ENCODE measurements around the gene EPHA5. TPM values are rescaled to one million over a fixed set of nuclear protein-coding genes. Genes with fewer than 3 reads are reported as not detected.

EPHA5 gene
- total RNA-seq, 1 experiment from 2014 or later = not detected

GRCh38 chr4:65654976-65655375 is 15.3 kb downstream of the EPHA5 start:
- CTCF ChIA-PET = no interaction called here
- H3K27me3 ChIP-seq (ENCODE audit: insufficient read depth, low read length) = no peaks in the 10 kb centered on the region
- no peak overlapping the region for H3K4me2 ChIP-seq (ENCODE audit: low read length)
- H3K9me2 ChIP-seq (ENCODE audit: insufficient read depth) = no peaks in the 10 kb centered on the region
- H3K79me2 ChIP-seq (ENCODE audit: insufficient read depth, low read length) = no peaks in the 10 kb centered on the region
- H2AFZ ChIP-seq (ENCODE audit: low read depth, low read length, poor library complexity, severe bottlenecking) = no peak overlapping the region
- H3K4me3 ChIP-seq (replicated peaks in 1 of 2; ENCODE audit: low read depth in 1 of 2, low read length in 2 of 2) = no peak overlapping the region
- BruUV-seq (replicated peaks) = no TSS peak
- no peaks in the 10 kb centered on the region for H3K4me1 ChIP-seq (ENCODE audit: control insufficient read depth in 1 of 2, insufficient read depth in 2 of 2, low read length in 2 of 2)
- H4K20me1 ChIP-seq (ENCODE audit: insufficient read depth) = no peaks in the 10 kb centered on the region
- DNase-seq (ENCODE audit: low read depth, low spot score) = no peak
- ATAC-seq = no peak
- H3K9ac ChIP-seq (ENCODE audit: low read length) = no peak overlapping the region
- RAD21 ChIA-PET (ENCODE audit: low non-redundant PET in 1 of 2, low total read pairs in 2 of 2, uncharacterized antibody in 2 of 2, unreplicated experiment in 2 of 2) = no interaction called here
- H3K36me3 ChIP-seq (ENCODE audit: control insufficient read depth in 1 of 2, insufficient read depth in 2 of 2, low read length in 2 of 2) = no peaks in the 10 kb centered on the region
- intact Hi-C loops (cut with micrococcal nuclease) = no loop called here
- H3K9me3 ChIP-seq (ENCODE audit: control insufficient read depth in 1 of 2, insufficient read depth in 1 of 2, low read depth in 1 of 2, low read length in 2 of 2) = peaks cover 2 to 8% of the 10 kb centered on the region in 2 experiments; a peak in 2 of 4 replicates
- TF ChIP-seq SRF (IDR thresholded peaks at IDR 0.05; ENCODE audit: low read depth) = no peak
- TF ChIP-seq ATF3 (IDR thresholded peaks at IDR 0.05) = no peak
- no peak for TF ChIP-seq RAD21 (IDR thresholded peaks at IDR 0.05; ENCODE audit: low read depth)
- TF ChIP-seq EGR1 (IDR thresholded peaks at IDR 0.05; ENCODE audit: low read depth) = no peak
- TF ChIP-seq TCF7L2 (IDR thresholded peaks at IDR 0.05; ENCODE audit: borderline replicate concordance, extremely low read depth, insufficient read depth, insufficient read length) = no peak
- H3K27ac ChIP-seq (ENCODE audit: low read depth, low read length) = no peak overlapping the region
- POLR2A ChIA-PET = no interaction called here

- H3K4me1 ChIP-seq (ENCODE audit: control insufficient read depth in 1 of 2, insufficient read depth in 2 of 2, low read length in 2 of 2) = no peaks in the 10 kb centered on the region
- ChIA-PET POLR2A (no interaction called here), CTCF (no interaction called here), RAD21 (ENCODE audit: low non-redundant PET in 1 of 2, low total read pairs in 2 of 2, uncharacterized antibody in 2 of 2, unreplicated experiment in 2 of 2) (no interaction called here)
- no peak overlapping the region for H2AFZ ChIP-seq (ENCODE audit: low read depth, low read length, poor library complexity, severe bottlenecking)
- H3K36me3 ChIP-seq (ENCODE audit: control insufficient read depth in 1 of 2, insufficient read depth in 2 of 2, low read length in 2 of 2) = no peaks in the 10 kb centered on the region
- no peaks in the 10 kb centered on the region for H4K20me1 ChIP-seq (ENCODE audit: insufficient read depth)
- H3K27ac ChIP-seq (ENCODE audit: low read depth, low read length) = no peak overlapping the region
- H3K4me3 ChIP-seq (replicated peaks in 1 of 2; ENCODE audit: low read depth in 1 of 2, low read length in 2 of 2) = no peak overlapping the region
- H3K27me3 ChIP-seq (ENCODE audit: insufficient read depth, low read length) = no peaks in the 10 kb centered on the region
- H3K79me2 ChIP-seq (ENCODE audit: insufficient read depth, low read length) = no peaks in the 10 kb centered on the region
- H3K9me3 ChIP-seq (ENCODE audit: control insufficient read depth in 1 of 2, insufficient read depth in 1 of 2, low read depth in 1 of 2, low read length in 2 of 2) = peaks cover 2 to 8% of the 10 kb centered on the region in 2 experiments; a peak in 2 of 4 replicates
- no TSS peak for BruUV-seq (replicated peaks)
- intact Hi-C loops (cut with micrococcal nuclease) = no loop called here
- ATAC-seq = no peak
- DNase-seq (ENCODE audit: low read depth, low spot score) = no peak
- no peak overlapping the region for H3K9ac ChIP-seq (ENCODE audit: low read length)
- TF ChIP-seq SRF (IDR thresholded peaks at IDR 0.05; ENCODE audit: low read depth) = no peak
- no peak for TF ChIP-seq ZFX (IDR thresholded peaks at IDR 0.05)
- no peak for TF ChIP-seq ZBTB33 (IDR thresholded peaks at IDR 0.05; ENCODE audit: extremely low read depth, insufficient replicate concordance, low read length)
- no peak for TF ChIP-seq EZH2phosphoT487 (IDR thresholded peaks at IDR 0.05; ENCODE audit: borderline replicate concordance)
- TF ChIP-seq POLR2A (IDR thresholded peaks at IDR 0.05; ENCODE audit: borderline replicate concordance, extremely low read depth, insufficient read depth, insufficient read length) = no peak
- TF ChIP-seq EGR1 (IDR thresholded peaks at IDR 0.05; ENCODE audit: low read depth) = no peak
- TF ChIP-seq YY1 (IDR thresholded peaks at IDR 0.05; ENCODE audit: extremely low read depth, insufficient replicate concordance, low read depth, low read length) = no peak
- no peak for TF ChIP-seq RAD21 (IDR thresholded peaks at IDR 0.05; ENCODE audit: low read depth)
- TF ChIP-seq CEBPB (IDR thresholded peaks at IDR 0.05; ENCODE audit: low read depth) = no peak
- no peak for TF ChIP-seq ZNF274 (IDR thresholded peaks at IDR 0.05; ENCODE audit: low read depth, low read length)
- no peak for TF ChIP-seq CBX3 (IDR thresholded peaks at IDR 0.05; ENCODE audit: low read depth)
- no peak for TF ChIP-seq ELF1 (IDR thresholded peaks at IDR 0.05; ENCODE audit: borderline replicate concordance, low read depth)
- no peak for TF ChIP-seq ATF3 (IDR thresholded peaks at IDR 0.05)
- TF ChIP-seq POLR2AphosphoS5 (IDR thresholded peaks at IDR 0.05; ENCODE audit: low read depth, low read length) = no peak
- TF ChIP-seq TCF7L2 (IDR thresholded peaks at IDR 0.05; ENCODE audit: borderline replicate concordance, extremely low read depth, insufficient read depth, insufficient read length) = no peak
- TF ChIP-seq SIN3A (IDR thresholded peaks at IDR 0.05; ENCODE audit: low read depth) = no peak
- no peak for TF ChIP-seq FOSL1 (IDR thresholded peaks at IDR 0.05; ENCODE audit: low read depth)
- H3K9me2 ChIP-seq (ENCODE audit: insufficient read depth) = no peaks in the 10 kb centered on the region
- H3K4me2 ChIP-seq (ENCODE audit: low read length) = no peak overlapping the region
Measured at GRCh38 chr4:65653740-65654361, 16.4 kb downstream of the EPHA5 start.

Data from HCT116 (cell line).